Left forelimb (tissue), 1 donor: ENCODE results near the gene SHB.
A peak's percentile ranks its signal among the peaks of the same experiment; 100 is the strongest.

ENCODE experiments used
- DNase-seq: peaks from one replicate; pipeline ENCODE4 v3.0.0-alpha.2; 2018; ENCODE audit warnings: low spot score

Gene SHB

GRCh38 chr9:38008168-38009034 is 60.6 kb downstream of the SHB start:
- DNase-seq, result no peak

GRCh38 chr9:38007016-38007415 is 62.0 kb downstream of the SHB start:
- DNase-seq, result no peak

DNA sequence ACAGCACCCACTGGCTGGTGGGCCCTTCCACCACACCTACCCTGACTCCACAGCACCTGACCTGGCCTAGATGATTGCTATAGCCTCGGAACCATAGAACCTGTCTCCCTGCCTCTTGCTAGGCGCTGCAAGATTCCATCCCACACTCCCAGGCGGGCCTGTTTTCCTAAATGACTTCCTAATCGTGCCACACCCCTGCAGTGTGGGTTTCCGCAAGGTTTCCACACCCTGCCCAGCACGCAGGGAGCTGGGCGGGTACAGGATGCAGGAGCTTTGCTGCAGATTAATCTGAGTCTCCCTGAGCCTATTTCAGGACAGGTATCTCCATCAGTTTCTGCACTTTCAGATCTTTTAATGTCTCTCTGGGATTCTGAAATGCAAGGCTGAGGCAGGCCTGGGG is 62.9 kb downstream of the SHB start:
- no peak for DNase-seq

- DNase-seq, result no peak
These were observed 64.0 kb downstream of the SHB start for GRCh38 chr9:38004809-38005560.

GRCh38 chr9:38003946-38004808 is 64.8 kb downstream of the SHB start:
- DNase-seq, result no peak

GRCh38 chr9:38003230-38003629 is 65.8 kb downstream of the SHB start:
- DNase-seq, result no peak

GRCh38 chr9:38001430-38001829 is 67.6 kb downstream of the SHB start:
- no peak for DNase-seq

- no peak for DNase-seq
These were observed 68.3 kb downstream of the SHB start for GRCh38 chr9:38000735-38001134.

DNA sequence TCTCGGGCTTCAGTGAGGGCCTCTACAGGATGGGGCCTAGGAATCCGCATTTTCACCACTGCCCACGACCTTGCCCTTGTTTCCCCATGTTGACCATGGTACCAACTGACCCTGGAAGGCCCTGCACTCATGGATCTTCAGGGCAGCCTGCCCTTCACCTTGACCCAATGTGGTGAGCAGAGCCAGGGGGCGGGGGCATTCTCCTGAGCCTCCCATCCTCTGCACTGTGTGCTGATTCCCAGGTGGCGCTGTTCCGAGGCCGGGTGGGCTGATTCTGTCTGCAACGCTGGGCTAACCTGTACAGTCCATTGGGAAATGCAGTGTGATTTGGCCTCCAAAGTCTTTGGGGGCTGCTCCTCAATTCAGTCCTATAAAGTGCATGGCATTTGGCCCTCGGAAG is 68.7 kb downstream of the SHB start:
- DNase-seq, result no peak

DNA sequence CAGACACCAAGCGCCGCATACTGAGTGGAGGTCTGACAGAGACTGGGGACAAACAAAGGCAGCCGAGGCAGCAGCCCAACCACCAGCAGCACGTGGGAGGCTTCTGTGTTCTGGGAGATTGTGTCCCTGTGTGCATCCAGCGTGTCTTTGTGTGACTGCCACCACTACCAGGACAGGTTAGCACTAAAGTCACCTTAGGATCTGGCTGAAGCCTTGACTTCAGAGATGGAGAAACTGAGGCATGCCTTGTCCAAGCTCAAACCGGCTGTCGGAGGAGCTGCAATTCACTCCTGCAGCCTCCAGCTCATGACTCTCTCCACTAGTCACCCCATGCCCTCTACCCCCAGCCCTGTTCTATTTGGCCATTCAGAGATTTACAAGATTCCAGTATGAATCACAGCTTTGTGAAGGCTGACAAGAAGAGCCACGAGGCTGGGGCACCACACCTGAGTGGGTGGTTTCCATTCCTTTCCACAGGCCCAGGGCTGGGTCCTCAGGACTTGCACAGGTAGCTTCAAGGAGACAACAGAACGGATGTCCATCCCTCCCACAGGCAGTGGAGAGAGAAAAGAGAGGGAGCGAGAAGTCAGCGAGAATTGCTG is 69.3 kb downstream of the SHB start:
- DNase-seq, result no peak

DNA sequence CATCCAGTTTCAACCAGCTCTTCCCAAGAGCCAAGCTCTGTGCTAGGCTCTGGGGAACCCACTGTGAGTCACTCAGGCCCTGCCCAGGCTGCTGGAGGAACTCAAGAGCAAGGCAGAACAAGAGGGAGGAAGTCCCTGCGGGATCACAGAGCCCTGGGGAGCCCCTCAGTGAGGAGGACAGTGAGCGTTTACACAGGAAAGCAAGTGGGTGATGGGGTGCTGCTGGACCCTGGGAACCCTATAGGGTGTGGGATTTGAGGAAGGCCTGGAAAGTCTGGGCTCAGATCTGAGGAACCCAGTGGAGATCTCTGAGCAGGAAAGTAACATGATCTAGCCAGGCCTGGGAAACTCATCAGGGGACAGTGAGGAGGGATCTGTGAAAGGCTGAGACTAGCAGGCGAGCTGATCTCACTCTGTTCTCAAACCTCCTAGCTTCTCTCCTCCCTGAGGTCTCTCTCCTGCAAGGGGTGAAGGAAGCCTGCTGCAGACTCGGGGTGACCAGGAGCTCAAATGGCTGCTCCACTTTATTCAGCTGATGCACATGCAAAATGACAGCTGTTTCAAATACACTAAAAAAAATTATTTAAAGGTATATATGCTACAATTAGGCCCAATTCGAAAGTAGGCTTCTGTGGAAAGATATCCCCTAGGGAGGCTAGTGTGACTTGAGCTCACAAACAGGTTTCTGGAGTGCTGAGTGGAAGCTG is 70.0 kb downstream of the SHB start:
- DNase-seq, result no peak

GRCh38 chr9:37997636-37998374 is 71.2 kb downstream of the SHB start:
- DNase-seq, result no peak

DNA sequence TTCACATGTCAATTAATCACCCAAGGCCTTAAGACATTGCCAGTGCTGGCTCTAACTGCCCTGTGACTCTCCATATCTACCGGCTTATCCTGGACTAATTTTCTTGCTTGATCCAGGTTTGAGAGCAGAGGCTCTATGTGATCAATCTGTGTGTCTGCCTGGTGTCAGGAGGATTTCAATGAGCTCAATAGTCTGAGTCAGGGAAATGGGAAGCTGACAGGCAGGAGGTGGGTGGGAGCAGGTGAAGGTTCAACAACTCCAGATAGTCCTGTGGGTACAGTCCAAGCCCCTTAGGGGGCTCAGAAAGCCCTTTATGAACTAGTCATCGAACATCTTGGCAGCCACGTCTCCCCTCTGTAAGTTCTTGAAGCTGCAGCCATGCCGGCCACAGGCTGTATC is 72.2 kb downstream of the SHB start:
- DNase-seq, result no peak

GRCh38 chr9:37995961-37996818 is 72.8 kb downstream of the SHB start:
- no peak for DNase-seq

DNA sequence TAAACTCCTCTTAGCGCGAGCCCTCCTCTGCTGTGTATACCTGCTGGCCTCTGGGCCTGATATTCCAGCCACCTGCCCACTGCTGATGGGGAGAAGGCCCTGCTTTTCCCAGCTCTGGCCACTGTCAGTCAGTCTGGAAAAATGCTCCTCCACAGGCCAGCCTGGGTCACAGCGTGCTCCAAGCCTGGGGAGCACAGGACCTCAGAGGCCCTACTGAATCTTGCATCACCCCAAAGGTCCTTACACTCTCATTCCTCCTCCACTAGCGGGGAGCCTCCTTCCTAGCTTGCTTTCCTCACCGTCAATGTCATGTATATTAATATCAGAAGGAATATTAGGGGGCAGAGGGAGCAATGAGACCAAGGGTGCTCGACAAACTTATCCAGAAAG is 73.7 kb downstream of the SHB start:
- no peak for DNase-seq

DNA sequence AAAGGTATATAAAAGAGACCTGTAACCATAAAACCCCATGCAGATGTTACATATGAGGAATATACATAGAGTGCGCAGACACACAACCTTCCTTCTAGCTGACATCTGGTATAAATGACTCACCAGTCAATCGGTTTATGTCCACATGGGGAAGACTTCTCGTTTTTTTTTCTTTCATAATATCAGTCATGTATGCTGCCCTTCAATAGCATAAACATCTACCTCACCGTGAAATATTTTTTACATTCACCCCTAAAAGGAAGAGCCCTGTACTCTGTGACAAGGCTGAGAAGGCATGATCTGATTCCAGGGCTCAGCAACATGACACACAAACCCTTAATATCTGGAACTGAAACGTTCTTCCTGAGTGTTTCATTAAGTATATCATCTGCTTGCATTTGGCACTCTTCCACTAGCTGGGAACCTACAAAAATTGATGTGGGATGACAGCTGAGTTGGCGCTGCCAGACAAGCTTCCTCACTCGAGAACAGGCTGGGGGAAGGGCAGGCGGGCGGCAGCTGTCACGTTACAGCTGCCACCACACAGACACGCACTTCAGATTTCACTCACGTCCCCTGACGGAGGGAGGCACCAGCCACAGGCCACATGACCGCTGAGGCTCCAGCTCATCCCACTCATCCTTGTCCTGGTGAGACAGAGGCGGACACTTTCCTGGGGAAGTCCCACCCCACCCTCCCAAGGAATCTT is 74.2 kb downstream of the SHB start:
- DNase-seq, result peak; percentile 83

- DNase-seq, result no peak
These were observed 76.1 kb downstream of the SHB start for GRCh38 chr9:37992924-37993349.

DNA sequence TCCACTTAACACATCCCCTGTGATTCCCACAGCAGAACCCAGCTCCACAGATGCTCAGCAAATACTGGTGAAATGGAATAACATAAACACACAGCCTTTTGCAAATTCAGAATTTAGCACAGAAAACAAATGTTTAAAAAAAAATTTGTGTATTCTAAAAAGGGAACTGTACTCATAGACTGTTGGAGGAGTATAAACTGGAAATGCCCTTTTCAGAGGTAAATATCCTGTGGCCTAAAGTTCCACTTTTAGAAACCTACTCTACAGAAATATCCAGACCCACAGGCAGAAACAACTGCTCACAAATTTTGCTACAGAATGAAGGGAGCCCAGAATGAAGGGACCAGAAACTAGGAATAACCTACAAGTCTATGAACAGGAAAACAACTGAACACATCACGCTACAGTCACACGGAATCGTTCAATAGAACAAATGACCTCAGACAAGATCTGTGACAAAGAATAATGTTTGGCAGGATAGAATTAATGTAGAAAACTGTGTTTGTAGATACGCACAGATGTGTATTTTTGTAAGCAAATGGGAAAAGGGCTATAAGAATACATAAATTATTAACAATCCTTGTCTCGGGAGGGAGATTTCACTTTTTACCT is 78.5 kb downstream of the SHB start:
- DNase-seq, result no peak

DNA sequence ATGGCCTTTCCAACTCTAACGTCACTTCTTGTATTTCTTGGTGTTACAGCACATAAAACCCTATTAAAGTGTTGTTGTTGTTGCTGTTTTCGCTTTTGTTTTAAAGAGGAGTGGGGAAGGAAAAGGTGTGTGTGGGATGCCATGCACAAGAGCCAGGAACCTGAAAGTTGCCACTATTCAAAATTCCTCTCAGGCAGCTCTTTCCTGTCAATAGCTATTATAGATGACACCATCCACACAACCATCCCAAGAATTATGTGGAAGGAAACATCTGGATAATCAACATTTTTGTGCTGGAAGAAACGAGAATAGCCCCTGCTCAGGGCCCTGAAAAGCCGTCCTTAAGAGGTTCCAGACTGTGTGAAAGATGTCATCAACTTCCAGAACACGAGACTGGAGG is 79.3 kb downstream of the SHB start:
- DNase-seq, result no peak
